IMR-90 (cell line): ENCODE results near the gene NT5C1A. TPM values are rescaled to one million over a fixed set of nuclear protein-coding genes. Genes with fewer than 3 reads are reported as not detected.

Experiments used
- ATAC-seq: fragments of 200-7000 bp; cut with Tn5 transposase; 2 replicates; pipeline ENCODE4 v1.9.1; 2020; ENCODE audit warnings: low read depth, mild to moderate bottlenecking, moderate library complexity
- BruUV-seq: library from RNA; stranded (reverse); fragments of 400-500 nt; replicated peaks from 2 replicates; lab custom pipeline; 2021; lab: Mats Ljungman, UMichigan
- CTCF ChIA-PET: fragments of 300-600 bp; formaldehyde crosslinking; extraction: SDS; loops from one replicate; lab custom pipeline; 2021; ENCODE audit warnings: antibody characterized with exemption; lab: Yijun Ruan, JAX
- POLR2A ChIA-PET: fragments of 300-600 bp; sonication (Branson Sonifier 250); formaldehyde crosslinking; loops from one replicate; lab custom pipeline; 2022; ENCODE audit warnings: antibody characterized with exemption; ENCODE audit not compliant: unreplicated experiment; lab: Charles Lee
- DNase-seq: peaks from one replicate; pipeline ENCODE4 v3.0.0; 2013
- H2AFZ ChIP-seq: replicated peaks from 2 replicates; pipeline ENCODE3; 2013; ENCODE audit warnings: low read length, mild to moderate bottlenecking; ENCODE audit not compliant: poor library complexity
- H2AK5ac ChIP-seq: 2 replicates; pipeline ENCODE4 v1.6.1; 2013; ENCODE audit warnings: low read depth, low read length, inconsistent platforms
- H2AK9ac ChIP-seq: replicated peaks from 2 replicates; pipeline ENCODE3; 2013; ENCODE audit warnings: mild to moderate bottlenecking, low read depth, low read length, moderate library complexity; ENCODE audit not compliant: poor library complexity
- H2BK120ac ChIP-seq: 2 replicates; pipeline ENCODE4 v1.6.1; 2013; ENCODE audit warnings: low read depth, low read length, inconsistent platforms
- H2BK15ac ChIP-seq: 3 replicates; pipeline ENCODE4 v1.6.1; 2013; ENCODE audit warnings: low read depth, low read length, inconsistent platforms
- H2BK20ac ChIP-seq: 2 replicates; pipeline ENCODE4 v1.6.1; 2013; ENCODE audit warnings: low read depth, mild to moderate bottlenecking, inconsistent platforms, low read length, moderate library complexity
- H2BK5ac ChIP-seq: 2 replicates; pipeline ENCODE4 v1.6.1; 2013; ENCODE audit warnings: mild to moderate bottlenecking, low read depth, low read length, inconsistent platforms; ENCODE audit not compliant: poor library complexity, severe bottlenecking
- H3K14ac ChIP-seq: replicated peaks from 2 replicates; pipeline ENCODE4 v1.6.1; 2013; ENCODE audit warnings: low read depth, low read length, inconsistent platforms
- H3K18ac ChIP-seq: 2 replicates; pipeline ENCODE4 v1.6.1; 2013; ENCODE audit warnings: low read depth, low read length, control low read depth
- H3K23ac ChIP-seq: 2 replicates; pipeline ENCODE4 v1.6.1; 2013; ENCODE audit warnings: low read depth, low read length, inconsistent platforms
- H3K27ac ChIP-seq: 2 replicates; pipeline ENCODE4 v1.5.1; 2013; ENCODE audit warnings: mild to moderate bottlenecking, control low read depth, low read length; ENCODE audit not compliant: insufficient read depth
- H3K27me3 ChIP-seq: 2 replicates; pipeline ENCODE4 v1.6.1; 2013; ENCODE audit warnings: low read length; ENCODE audit not compliant: control insufficient read depth, insufficient read depth
- H3K36me3 ChIP-seq: 2 replicates; pipeline ENCODE4 v1.6.1; 2013; ENCODE audit warnings: low read length, mixed read lengths; ENCODE audit not compliant: control insufficient read depth, insufficient read depth
- H3K4ac ChIP-seq: 2 replicates; pipeline ENCODE4 v1.6.1; 2013; ENCODE audit warnings: low read depth, low read length, inconsistent platforms
- H3K4me1 ChIP-seq: 2 replicates; pipeline ENCODE4 v1.6.1; 2013; ENCODE audit warnings: low read length, mixed read lengths; ENCODE audit not compliant: control insufficient read depth, insufficient read depth
- H3K4me2 ChIP-seq: 2 replicates; pipeline ENCODE4 v1.6.1; 2013; ENCODE audit warnings: low read depth, mild to moderate bottlenecking, control low read depth, low read length, moderate library complexity
- H3K4me3 ChIP-seq: 2 replicates; pipeline ENCODE4 v1.5.1; 2013; ENCODE audit warnings: low read depth, mild to moderate bottlenecking, control low read depth, low read length, moderate library complexity; ENCODE audit not compliant: insufficient read depth
- H3K56ac ChIP-seq: 2 replicates; pipeline ENCODE4 v1.6.1; 2013; ENCODE audit warnings: low read length, inconsistent platforms; ENCODE audit not compliant: insufficient read depth; ENCODE audit errors: extremely low read depth
- H3K79me1 ChIP-seq, 2 experiments: 2 replicates each; pipeline ENCODE4 v1.6.1; 2013; ENCODE audit warnings: low read length in 2 of 2, inconsistent platforms in 1 of 2, low read depth in 1 of 2
- H3K9ac ChIP-seq: 2 replicates; pipeline ENCODE4 v1.6.1; 2013; ENCODE audit warnings: low read depth, low read length, control low read depth
- H3K9me1 ChIP-seq: 2 replicates; pipeline ENCODE4 v1.6.1; 2013; ENCODE audit warnings: low read length, inconsistent platforms; ENCODE audit not compliant: insufficient read depth
- H3K9me3 ChIP-seq: 2 replicates; pipeline ENCODE4 v1.6.1; 2013; ENCODE audit warnings: low read length; ENCODE audit not compliant: control insufficient read depth, insufficient read depth
- H4K20me1 ChIP-seq: 2 replicates; pipeline ENCODE4 v1.6.1; 2013; ENCODE audit warnings: low read length, inconsistent platforms; ENCODE audit not compliant: insufficient read depth
- H4K5ac ChIP-seq: 2 replicates; pipeline ENCODE4 v1.6.1; 2013; ENCODE audit warnings: mild to moderate bottlenecking, low read depth, low read length, control low read depth
- H4K8ac ChIP-seq, 2 experiments: 2 replicates each; pipeline ENCODE4 v1.6.1; 2013; ENCODE audit warnings: low read depth in 2 of 2, low read length in 2 of 2, control low read depth in 1 of 2, inconsistent platforms in 1 of 2
- H4K91ac ChIP-seq: 2 replicates; pipeline ENCODE4 v1.6.1; 2013; ENCODE audit warnings: low read depth, low read length, inconsistent platforms; ENCODE audit not compliant: insufficient read depth
- BHLHE40 ChIP-seq: fragments of 150-350 bp; IDR thresholded peaks from 2 replicates; pipeline ENCODE4 v1.6.1; 2016; ENCODE audit warnings: mild to moderate bottlenecking, low read depth, low read length
- MXI1 ChIP-seq: IDR thresholded peaks from 2 replicates; pipeline ENCODE4 v1.6.1; 2012; ENCODE audit warnings: low read depth, mild to moderate bottlenecking, low read length, moderate library complexity, borderline replicate concordance
- WGBS, 2 experiments: methylation state at CpG; one replicate each; pipeline versions ENCODE4 v1.1.5 to v1.1.7; 2013; ENCODE audit warnings: missing lambda C conversion rate in 2 of 2; ENCODE audit not compliant: insufficient read length in 1 of 2; ENCODE audit errors: extremely low coverage in 2 of 2; 5-methylcytosine and 5-hydroxymethylcytosine counted together
- dilution Hi-C: fragments of 300-500 bp; cut with HindIII; formaldehyde crosslinking; loops from one replicate; pipeline ENCODE4 v1.14.3; 2018; ENCODE audit warnings: low sequenced_read_pairs; ENCODE audit not compliant: unreplicated experiment
- in situ Hi-C: fragments of 300-500 bp; cut with MboI; formaldehyde crosslinking; loops from 3 replicates; pipeline ENCODE4 v1.14.3; 2019; ENCODE audit warnings: low sequenced_read_pairs, inconsistent platforms, mixed read lengths
- intact Hi-C: fragments of 100-400 bp; cut with micrococcal nuclease; formaldehyde crosslinking; loops from 2 replicates; pipeline ENCODE4 v1.10.0; 2022
- polyA plus RNA-seq, 3 experiments: library from polyadenylated mRNA; depleted of rRNA; stranded (reverse); fragments of >200 nt; gene quantifications; 2 replicates each; pipeline ENCODE4 v1.2.3, GENCODE V29; 2012; ENCODE audit warnings: low replicate concordance in 1 of 3
- total RNA-seq: library from RNA; depleted of rRNA; stranded (reverse); fragments of >200 nt; gene quantifications from 2 replicates; pipeline ENCODE4 v1.2.3, GENCODE V29; 2012

NT5C1A gene
- total and polyA plus RNA-seq, 2 of the 4 experiments (the other 2 are of a cell fraction), result not detected

GRCh38 chr1:39681294-39681693, 9.4 kb upstream of the NT5C1A start:
- no peak overlapping the region for H3K4me2 ChIP-seq
- BruUV-seq, result no TSS peak
- dilution Hi-C loops, result no loop called here

More at GRCh38 chr1:39681294-39681693, 9.4 kb upstream of the NT5C1A start:
- no peak overlapping the region for H2BK15ac ChIP-seq
- no peak for DNase-seq
- no peak overlapping the region for H3K23ac ChIP-seq
- H3K4ac ChIP-seq, result no peak overlapping the region
- peaks cover 82% of the 10 kb centered on the region for H3K27me3 ChIP-seq
- peaks cover 3% of the 10 kb centered on the region for H3K9me3 ChIP-seq
- intact Hi-C loops, result no loop called here
- no peak overlapping the region for H2AK9ac ChIP-seq
- no peak overlapping the region for H2BK5ac ChIP-seq
- no peak overlapping the region for H2BK120ac ChIP-seq
- TF ChIP-seq MXI1, result no peak
- TF ChIP-seq BHLHE40, result no peak
- H3K56ac ChIP-seq, result no peak overlapping the region
- in situ Hi-C loops, result no loop called here
- H3K79me1 ChIP-seq, result no peaks in the 10 kb centered on the region
- H4K5ac ChIP-seq, result no peak overlapping the region
- no peak overlapping the region for H3K9ac ChIP-seq
- no peak overlapping the region for H3K4me3 ChIP-seq
- no peak overlapping the region for H3K27ac ChIP-seq
- ChIA-PET CTCF (no interaction called here), POLR2A (no interaction called here)
- no peak overlapping the region for H2AK5ac ChIP-seq
- peaks cover 4% of the 10 kb centered on the region; the same call in 1 of the 2 replicates for H3K9me1 ChIP-seq
- no peaks in the 10 kb centered on the region for H4K20me1 ChIP-seq
- no peaks in the 10 kb centered on the region for H3K36me3 ChIP-seq
- H4K8ac ChIP-seq, result no peak overlapping the region
- H2BK20ac ChIP-seq, result no peak overlapping the region
- no peak overlapping the region for H3K14ac ChIP-seq
- no peaks in the 10 kb centered on the region for H3K4me1 ChIP-seq
- WGBS, 2 experiments, result no CpG with 5 or more reads among the region's 3 CpGs
- H4K91ac ChIP-seq, result no peak overlapping the region
- no peak overlapping the region for H2AFZ ChIP-seq
- ATAC-seq, result no peak
- no peak overlapping the region for H3K18ac ChIP-seq
